HFFc6 (cell line): ENCODE results near the gene VSIG10L. TPM values are rescaled to one million over a fixed set of nuclear protein-coding genes. Genes with fewer than 3 reads are reported as not detected.

Experiments used
- DNase-seq: peaks from one replicate; pipeline ENCODE4 v3.0.0-alpha.2; 2018
- H3K27ac Mint-ChIP-seq: 2 replicates; pipeline ENCODE4 v1.8.0; 2020; ENCODE audit warnings: mild to moderate bottlenecking, mixed read lengths
- H3K27me3 Mint-ChIP-seq: 2 replicates; pipeline ENCODE4 v1.8.0; 2021; ENCODE audit warnings: mild to moderate bottlenecking, moderate library complexity, mixed read lengths; ENCODE audit not compliant: insufficient read depth
- H3K36me3 Mint-ChIP-seq: 2 replicates; pipeline ENCODE4 v1.8.0; 2021; ENCODE audit warnings: low read depth, mixed read lengths
- H3K4me1 Mint-ChIP-seq: 2 replicates; pipeline ENCODE4 v1.8.0; 2020; ENCODE audit warnings: low read depth, mixed read lengths
- H3K4me3 Mint-ChIP-seq: 2 replicates; pipeline ENCODE4 v1.8.0; 2020; ENCODE audit warnings: mild to moderate bottlenecking, moderate library complexity, mixed read lengths
- H3K9me3 Mint-ChIP-seq: 2 replicates; pipeline ENCODE4 v1.8.0; 2020; ENCODE audit warnings: mild to moderate bottlenecking, mixed read lengths
- total RNA-seq, 6 experiments: library from RNA; stranded (reverse); fragmentation: NEBNext Ultra II Directional; extraction: Animal tissue kit (Norgen Biotek cat#: 25700); gene quantifications; 2 replicates in 1 of 6; 3 replicates in 5 of 6; pipeline ENCODE4 v1.2.3, GENCODE V29; 2021
- TF ChIP-seq, protein P1 (sequence below): fragments of 200-600 bp; sonication (generic); IDR thresholded peaks from 2 replicates; pipeline ENCODE4 v1.5.0; 2021; ENCODE audit warnings: antibody characterized with exemption, mild to moderate bottlenecking

The VSIG10L gene
- total RNA-seq, 6 experiments from 2014 or later: 0.79 to 1.6 (median 0.89) TPM

DNA sequence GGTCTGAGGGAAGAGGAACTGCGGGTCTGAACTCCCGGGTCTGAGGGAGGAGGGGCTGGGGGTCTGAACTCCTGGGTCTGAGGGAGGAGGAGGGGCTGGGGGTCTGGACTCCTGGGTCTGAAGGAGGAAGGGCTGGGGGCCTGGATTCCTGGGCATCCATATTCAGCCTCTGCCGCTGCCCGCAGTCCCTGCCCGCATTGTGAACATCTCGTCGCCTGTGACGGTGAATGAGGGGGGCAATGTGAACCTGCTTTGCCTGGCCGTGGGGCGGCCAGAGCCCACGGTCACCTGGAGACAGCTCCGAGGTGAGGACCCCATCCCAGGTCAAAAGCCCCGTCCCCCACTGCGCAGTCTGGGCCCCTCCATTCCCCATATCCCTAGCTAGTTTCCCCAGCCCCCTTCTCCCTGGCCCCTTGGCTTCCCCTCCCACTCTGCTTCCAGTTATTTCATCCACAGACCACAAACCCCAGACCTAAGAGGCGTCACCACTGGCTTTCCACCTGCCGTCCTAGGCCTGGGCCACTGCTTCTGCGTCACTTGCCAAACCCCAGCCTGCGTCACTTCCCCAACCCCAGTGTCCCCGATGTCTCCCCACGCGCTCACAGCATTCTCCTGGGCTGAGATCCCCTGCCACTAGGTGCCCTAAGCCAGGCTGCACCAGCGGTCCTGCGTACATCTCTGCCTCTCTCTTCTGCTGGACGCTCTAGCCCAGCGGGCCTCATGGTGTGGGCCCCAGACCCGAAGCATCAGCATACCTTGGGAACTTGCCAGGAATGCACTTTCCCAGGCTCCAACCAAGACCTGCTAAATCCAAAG, 16.6 kb downstream of the VSIG10L start:
- no peak for DNase-seq
- H3K27me3 Mint-ChIP-seq: peaks cover 7% of the 10 kb centered on the region; the same call in 1 of the 2 replicates
- no peak overlapping the region for H3K4me3 Mint-ChIP-seq
- peaks cover 29% of the 10 kb centered on the region for H3K9me3 Mint-ChIP-seq
- TF ChIP-seq, protein P1, sequence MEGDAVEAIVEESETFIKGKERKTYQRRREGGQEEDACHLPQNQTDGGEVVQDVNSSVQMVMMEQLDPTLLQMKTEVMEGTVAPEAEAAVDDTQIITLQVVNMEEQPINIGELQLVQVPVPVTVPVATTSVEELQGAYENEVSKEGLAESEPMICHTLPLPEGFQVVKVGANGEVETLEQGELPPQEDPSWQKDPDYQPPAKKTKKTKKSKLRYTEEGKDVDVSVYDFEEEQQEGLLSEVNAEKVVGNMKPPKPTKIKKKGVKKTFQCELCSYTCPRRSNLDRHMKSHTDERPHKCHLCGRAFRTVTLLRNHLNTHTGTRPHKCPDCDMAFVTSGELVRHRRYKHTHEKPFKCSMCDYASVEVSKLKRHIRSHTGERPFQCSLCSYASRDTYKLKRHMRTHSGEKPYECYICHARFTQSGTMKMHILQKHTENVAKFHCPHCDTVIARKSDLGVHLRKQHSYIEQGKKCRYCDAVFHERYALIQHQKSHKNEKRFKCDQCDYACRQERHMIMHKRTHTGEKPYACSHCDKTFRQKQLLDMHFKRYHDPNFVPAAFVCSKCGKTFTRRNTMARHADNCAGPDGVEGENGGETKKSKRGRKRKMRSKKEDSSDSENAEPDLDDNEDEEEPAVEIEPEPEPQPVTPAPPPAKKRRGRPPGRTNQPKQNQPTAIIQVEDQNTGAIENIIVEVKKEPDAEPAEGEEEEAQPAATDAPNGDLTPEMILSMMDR: no peak
- H3K4me1 Mint-ChIP-seq: no peaks in the 10 kb centered on the region
- no peak overlapping the region for H3K27ac Mint-ChIP-seq
- peaks cover 1% of the 10 kb centered on the region for H3K36me3 Mint-ChIP-seq

DNA sequence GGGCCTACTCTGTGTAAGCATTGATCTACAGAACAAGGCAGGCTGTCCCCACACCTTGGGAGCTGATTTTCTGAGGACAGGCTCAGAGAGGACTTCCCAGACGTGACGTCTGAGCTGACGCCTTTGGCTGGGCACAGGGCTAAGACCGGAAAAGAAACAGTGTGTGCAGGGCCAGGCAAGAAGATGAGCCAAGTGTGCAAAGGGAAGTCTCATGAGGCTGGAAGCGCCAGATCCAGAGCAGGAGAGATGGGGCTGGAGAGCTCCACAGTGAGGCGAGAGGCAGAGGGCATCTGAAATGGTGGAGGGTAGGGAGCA, 17.8 kb downstream of the VSIG10L start:
- TF ChIP-seq, protein P1: no peak
- no peaks in the 10 kb centered on the region for H3K36me3 Mint-ChIP-seq
- H3K27me3 Mint-ChIP-seq: peaks cover 7% of the 10 kb centered on the region; the same call in 1 of the 2 replicates
- no peak for DNase-seq
- no peaks in the 10 kb centered on the region for H3K4me1 Mint-ChIP-seq
- no peak overlapping the region for H3K4me3 Mint-ChIP-seq
- peaks cover 24% of the 10 kb centered on the region for H3K9me3 Mint-ChIP-seq
- H3K27ac Mint-ChIP-seq: no peak overlapping the region

DNA sequence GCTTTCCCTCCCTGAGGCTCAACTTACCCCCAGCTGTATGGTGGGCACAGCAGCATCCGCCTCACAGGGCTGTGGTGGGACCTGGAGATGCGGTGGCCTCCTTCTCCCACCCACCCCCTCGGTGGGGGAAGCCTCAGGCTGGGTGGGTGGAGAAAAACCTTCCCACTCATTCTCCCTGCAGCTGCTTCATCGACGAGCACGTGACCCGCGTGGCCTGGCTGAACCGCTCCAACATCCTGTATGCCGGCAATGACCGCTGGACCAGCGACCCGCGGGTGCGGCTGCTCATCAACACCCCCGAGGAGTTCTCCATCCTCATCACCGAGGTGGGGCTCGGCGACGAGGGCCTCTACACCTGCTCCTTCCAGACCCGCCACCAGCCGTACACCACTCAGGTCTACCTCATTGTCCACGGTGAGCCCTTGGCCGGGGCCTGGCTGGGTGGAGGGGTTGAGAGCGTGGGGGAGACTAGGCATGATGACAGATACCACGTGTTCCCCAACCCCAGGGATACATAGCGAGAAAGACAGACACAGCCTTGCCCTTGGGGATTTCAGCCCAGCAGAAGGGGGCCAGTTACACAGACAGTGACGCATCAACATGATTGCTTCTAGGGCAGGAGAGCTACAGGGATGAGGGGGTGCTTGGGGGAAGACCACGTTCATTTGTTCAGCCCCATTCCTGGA, 18.3 kb downstream of the VSIG10L start:
- no peak overlapping the region for H3K27ac Mint-ChIP-seq
- TF ChIP-seq, protein P1: no peak
- H3K36me3 Mint-ChIP-seq: no peaks in the 10 kb centered on the region

DNA sequence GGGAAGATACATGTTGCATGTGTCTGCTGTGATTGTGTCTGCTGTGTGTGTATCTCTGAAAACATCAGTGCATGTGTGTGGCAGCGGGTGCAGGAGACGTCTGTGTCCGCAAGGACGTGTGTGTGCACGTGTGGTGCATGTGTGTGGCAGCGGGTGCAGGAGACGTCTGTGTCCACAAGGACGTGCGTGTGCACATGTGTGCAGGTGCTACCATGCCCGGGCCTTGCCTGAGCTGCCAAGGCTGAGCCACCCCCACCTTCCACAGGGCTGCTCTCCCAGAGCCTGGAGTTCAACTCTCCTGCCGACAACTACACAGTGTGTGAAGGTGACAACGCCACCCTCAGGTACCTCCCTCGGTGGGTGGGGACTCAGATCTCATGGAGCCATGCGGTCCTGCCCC, 20.1 kb downstream of the VSIG10L start:
- no peaks in the 10 kb centered on the region for H3K4me1 Mint-ChIP-seq
- H3K27ac Mint-ChIP-seq: no peak overlapping the region
- H3K36me3 Mint-ChIP-seq: no peaks in the 10 kb centered on the region
- H3K27me3 Mint-ChIP-seq: peaks cover 5% of the 10 kb centered on the region; the same call in 1 of the 2 replicates
- H3K4me3 Mint-ChIP-seq: no peak overlapping the region
- H3K9me3 Mint-ChIP-seq: peaks cover 20% of the 10 kb centered on the region
- DNase-seq: no peak
- TF ChIP-seq, protein P1: no peak

More for the DNA sequence above, 18.3 kb downstream of the VSIG10L start:
- Mint-ChIP-seq H3K4me1 (no peaks in the 10 kb centered on the region), H3K27me3 (peaks cover 7% of the 10 kb centered on the region; the same call in 1 of the 2 replicates), H3K9me3 (peaks cover 24% of the 10 kb centered on the region), H3K4me3 (no peak overlapping the region)
- DNase-seq: no peak

DNA sequence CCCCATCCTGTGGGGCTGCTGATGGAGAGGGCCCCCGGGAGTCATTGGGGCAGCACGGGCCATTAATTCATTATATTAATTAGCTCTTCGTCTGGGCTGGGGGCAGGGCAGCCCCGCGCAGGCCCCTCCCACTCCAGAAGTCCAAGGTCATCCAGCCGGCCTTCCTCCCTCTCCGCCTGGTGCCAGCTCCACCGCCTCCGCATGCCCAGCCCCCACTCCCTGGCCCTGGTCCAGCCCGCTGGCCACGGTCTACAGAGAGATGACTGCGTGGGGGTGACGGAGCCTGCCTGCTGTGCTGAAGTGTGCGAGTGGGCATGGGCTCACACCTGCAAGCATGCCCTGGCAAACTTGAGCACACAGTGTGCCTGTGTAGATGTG, 21.7 kb downstream of the VSIG10L start:
- Mint-ChIP-seq H3K27ac (no peak overlapping the region), H3K9me3 (peaks cover 14% of the 10 kb centered on the region), H3K27me3 (peaks cover 5% of the 10 kb centered on the region; the same call in 1 of the 2 replicates), H3K4me3 (no peak overlapping the region), H3K36me3 (no peaks in the 10 kb centered on the region), H3K4me1 (no peaks in the 10 kb centered on the region)
- no peak for DNase-seq
- TF ChIP-seq, protein P1: no peak
